ENCODE measurements around the gene B4GALNT3.

DNA sequence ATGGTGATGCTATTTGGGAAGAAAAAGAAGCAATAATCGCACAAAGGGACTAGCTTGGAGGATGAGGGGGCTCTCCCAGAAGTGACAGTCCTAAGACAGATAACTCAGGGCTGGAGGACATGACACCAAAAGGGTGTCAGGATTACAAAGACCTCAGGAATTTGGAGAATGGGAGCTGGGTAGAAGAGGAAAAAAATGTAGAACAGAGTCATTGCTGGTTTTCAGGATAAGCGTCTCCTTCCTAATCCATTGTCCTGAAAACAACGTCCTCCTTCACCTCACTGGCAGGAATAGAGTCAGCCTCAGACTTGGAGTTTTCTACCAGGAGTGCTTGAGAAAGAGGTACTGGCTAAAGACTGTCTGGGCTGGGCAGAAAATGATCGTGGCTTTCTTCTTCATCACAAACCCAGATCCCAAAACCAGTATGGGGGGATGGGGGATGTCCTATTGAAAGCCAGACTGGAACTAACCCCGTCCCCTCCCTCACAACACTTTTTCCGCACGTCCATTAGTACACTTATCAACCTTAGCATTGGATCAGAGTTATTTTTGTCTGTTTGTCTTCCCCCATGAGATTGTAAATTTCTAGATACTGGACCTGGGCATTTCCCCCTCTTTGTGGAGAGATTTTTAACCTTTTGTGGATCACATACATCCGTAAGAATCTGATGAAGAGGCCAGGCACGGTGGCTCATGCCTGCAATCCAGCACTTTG lies 14.3 kb downstream of the B4GALNT3 start:
- TF ChIP-seq, protein P1, sequence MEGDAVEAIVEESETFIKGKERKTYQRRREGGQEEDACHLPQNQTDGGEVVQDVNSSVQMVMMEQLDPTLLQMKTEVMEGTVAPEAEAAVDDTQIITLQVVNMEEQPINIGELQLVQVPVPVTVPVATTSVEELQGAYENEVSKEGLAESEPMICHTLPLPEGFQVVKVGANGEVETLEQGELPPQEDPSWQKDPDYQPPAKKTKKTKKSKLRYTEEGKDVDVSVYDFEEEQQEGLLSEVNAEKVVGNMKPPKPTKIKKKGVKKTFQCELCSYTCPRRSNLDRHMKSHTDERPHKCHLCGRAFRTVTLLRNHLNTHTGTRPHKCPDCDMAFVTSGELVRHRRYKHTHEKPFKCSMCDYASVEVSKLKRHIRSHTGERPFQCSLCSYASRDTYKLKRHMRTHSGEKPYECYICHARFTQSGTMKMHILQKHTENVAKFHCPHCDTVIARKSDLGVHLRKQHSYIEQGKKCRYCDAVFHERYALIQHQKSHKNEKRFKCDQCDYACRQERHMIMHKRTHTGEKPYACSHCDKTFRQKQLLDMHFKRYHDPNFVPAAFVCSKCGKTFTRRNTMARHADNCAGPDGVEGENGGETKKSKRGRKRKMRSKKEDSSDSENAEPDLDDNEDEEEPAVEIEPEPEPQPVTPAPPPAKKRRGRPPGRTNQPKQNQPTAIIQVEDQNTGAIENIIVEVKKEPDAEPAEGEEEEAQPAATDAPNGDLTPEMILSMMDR (IDR thresholded peaks at IDR 0.05; ENCODE audit: low read length): no peak
- TF ChIP-seq EZH2 (IDR thresholded peaks at IDR 0.05; ENCODE audit: borderline replicate concordance, low read length): no peak

All from OCI-LY1 (cell line).